T1000 (cell line): ENCODE results near the gene RABL2B.

Source experiments
- DNase-seq: peaks from one replicate; lab custom pipeline; 2025; ENCODE audit warnings: mixed read lengths; lab: John Stamatoyannopoulos, UW

Gene RABL2B

GRCh38 chr22:50722716-50723428, 60.6 kb downstream of the RABL2B start:
- DNase-seq = no peak

DNA sequence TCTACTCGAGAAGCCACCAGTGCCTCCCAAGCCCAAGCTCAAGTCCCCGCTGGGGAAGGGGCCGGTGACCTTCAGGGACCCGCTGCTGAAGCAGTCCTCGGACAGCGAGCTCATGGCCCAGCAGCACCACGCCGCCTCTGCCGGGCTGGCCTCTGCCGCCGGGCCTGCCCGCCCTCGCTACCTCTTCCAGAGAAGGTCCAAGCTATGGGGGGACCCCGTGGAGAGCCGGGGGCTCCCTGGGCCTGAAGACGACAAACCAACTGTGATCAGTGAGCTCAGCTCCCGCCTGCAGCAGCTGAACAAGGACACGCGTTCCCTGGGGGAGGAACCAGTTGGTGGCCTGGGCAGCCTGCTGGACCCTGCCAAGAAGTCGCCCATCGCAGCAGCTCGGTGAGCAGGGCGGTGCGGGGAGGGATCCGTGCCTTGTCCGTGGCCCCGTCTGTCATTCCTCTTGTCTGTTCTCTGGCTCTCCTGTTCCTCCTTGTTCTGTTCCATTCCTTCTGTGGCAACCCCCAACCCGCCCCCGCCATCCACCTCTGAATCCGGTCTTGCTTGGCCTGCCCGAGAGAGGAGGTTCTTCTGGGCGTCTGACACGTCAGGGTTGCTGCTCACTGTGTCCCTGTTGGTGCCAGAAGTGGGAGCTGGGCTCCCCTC, 61.3 kb downstream of the RABL2B start:
- DNase-seq = no peak

DNA sequence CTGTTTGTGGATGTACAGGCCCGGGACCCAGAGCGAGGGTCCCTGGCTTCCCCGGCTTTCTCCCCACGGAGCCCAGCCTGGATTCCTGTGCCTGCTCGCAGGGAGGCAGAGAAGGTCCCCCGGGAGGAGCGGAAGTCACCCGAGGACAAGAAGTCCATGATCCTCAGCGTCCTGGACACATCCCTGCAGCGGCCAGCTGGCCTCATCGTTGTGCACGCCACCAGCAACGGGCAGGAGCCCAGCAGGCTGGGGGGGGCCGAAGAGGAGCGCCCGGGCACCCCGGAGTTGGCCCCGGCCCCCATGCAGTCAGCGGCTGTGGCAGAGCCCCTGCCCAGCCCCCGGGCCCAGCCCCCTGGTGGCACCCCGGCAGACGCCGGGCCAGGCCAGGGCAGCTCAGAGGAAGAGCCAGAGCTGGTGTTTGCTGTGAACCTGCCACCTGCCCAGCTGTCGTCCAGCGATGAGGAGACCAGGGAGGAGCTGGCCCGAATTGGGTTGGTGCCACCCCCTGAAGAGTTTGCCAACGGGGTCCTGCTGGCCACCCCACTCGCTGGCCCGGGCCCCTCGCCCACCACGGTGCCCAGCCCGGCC, 62.1 kb downstream of the RABL2B start:
- DNase-seq = no peak

GRCh38 chr22:50720301-50721256, 62.9 kb downstream of the RABL2B start:
- DNase-seq = no peak

DNA sequence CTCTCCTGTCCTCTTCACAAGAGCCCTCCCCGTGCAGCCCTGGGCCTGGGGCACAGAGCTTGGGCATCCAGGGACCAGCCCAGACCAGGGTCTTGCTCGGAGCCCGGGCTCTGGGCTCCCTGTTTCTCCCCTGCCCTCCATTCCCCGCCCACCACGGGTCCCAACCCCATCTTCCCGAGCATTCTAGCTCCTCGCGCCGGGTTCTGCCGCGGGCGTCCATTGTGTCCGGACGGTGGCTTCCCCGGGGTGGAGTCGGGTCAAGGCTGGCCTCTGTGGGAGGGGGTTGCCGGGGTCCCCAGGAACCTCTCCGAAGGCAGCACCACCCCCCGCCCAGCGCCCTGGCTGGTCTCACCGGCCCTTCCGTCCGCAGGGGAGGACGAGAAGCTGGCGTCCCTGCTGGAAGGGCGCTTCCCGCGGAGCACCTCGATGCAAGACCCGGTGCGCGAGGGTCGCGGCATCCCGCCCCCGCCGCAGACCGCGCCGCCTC, 63.6 kb downstream of the RABL2B start:
- no peak for DNase-seq

DNA sequence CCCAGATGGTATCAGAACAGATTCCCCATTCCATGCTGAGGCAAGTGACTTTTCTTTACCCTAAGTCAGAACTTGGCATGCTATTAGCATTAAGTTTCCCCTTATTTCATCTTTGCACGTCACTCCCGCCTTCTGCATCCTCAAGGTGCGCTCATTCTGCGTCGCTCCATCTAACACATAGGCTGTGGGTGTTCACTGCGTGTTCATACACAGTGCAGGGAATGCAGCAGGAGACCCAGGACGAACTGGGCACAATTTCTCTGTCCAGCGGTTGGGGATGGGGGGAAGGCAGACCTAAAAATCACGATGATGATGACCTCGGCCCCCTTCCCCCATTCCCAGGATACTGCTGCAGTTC, 65.1 kb downstream of the RABL2B start:
- no peak for DNase-seq

DNA sequence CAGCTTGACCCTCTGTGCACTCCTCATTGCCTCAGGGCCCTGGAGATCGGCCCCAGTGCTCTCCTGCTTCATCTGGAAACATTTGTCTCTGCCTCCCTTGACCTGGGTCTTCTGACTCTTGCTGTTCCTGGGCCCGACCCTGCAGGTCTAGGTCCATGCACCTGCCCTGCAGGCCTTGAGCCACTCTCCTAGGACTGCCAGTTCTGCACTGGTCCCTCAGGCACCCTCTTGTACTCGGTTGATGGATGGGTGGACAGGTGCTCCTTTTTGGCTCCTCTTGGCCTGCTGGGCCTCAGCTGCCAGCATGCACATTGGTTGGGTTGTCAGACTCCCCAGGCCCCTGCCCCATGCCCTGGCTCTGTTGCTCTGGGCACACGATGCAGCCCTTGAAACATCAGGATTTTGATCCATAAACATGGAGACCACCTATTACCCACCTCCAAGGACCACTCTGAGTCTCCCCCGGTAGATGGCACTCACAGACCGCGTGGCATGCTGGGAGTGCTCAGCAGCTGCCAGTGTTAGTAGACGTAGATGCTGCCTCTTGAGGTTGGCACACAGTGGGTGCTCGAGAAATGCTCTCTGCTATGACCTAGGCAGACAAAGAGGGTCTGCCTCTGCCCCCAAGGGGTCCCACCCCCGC, 65.6 kb downstream of the RABL2B start:
- DNase-seq = no peak
